Testis (tissue), 3 donors: ENCODE data around the gene LSP1. TPM values are rescaled to one million over a fixed set of nuclear protein-coding genes. Genes with fewer than 3 reads are reported as not detected.
"Not testable (repeated sequence)": the region's sequence is repeated elsewhere in the genome, so short reads cannot be mapped to it uniquely, and the experiment has no call there.

Experiments
- DNase-seq: peaks from one replicate; pipeline ENCODE4 v3.0.0-alpha.2; 2019
- H3K27ac ChIP-seq, 2 donors: fragments of 200-600 bp; sonication (generic); one replicate each; pipeline ENCODE4 v1.5.1; 2019
- H3K27me3 ChIP-seq: fragments of 200-600 bp; sonication (generic); one replicate; pipeline ENCODE4 v1.5.1; 2019
- H3K36me3 ChIP-seq: fragments of 200-600 bp; sonication (generic); one replicate; pipeline ENCODE4 v1.5.1; 2017; ENCODE audit warnings: low read depth; ENCODE audit errors: missing control alignments
- H3K4me1 ChIP-seq: fragments of 200-600 bp; sonication (generic); one replicate; pipeline ENCODE4 v1.5.1; 2019
- H3K4me3 ChIP-seq, 2 donors: fragments of 200-600 bp; sonication (generic); one replicate each; pipeline ENCODE4 v1.5.1; 2017 to 2019
- H3K9me3 ChIP-seq: fragments of 200-600 bp; sonication (generic); one replicate; pipeline ENCODE4 v1.5.1; 2017
- POLR2A ChIP-seq: fragments of 450-650 bp; IDR thresholded peaks from one replicate; pipeline ENCODE4 v1.6.1; 2017; ENCODE audit warnings: antibody characterized with exemption, mild to moderate bottlenecking, moderate library complexity
- WGBS, 2 donors: methylation state at CpG; one replicate each; pipeline ENCODE4 v1.1.5; 2018; 5-methylcytosine and 5-hydroxymethylcytosine counted together
- intact Hi-C: fragments of 100-400 bp; cut with DNase I; formaldehyde crosslinking; loops from one replicate; pipeline ENCODE4 v1.15.1; 2023; ENCODE audit warnings: low total_unique reads
- polyA plus RNA-seq: library from polyadenylated mRNA; stranded (reverse); fragments of 350-450 nt; fragmentation: Illumina TruSeq; extraction: RNeasy Lipid Tissue Mini Kit (QIAGEN cat#74804); gene quantifications from one replicate; pipeline ENCODE4 v1.2.3, GENCODE V29; 2014; ENCODE audit warnings: low read depth, low replicate concordance; ENCODE audit not compliant: insufficient read depth
- total RNA-seq, 2 donors: library from RNA; depleted of rRNA; stranded (reverse); fragments of >200 nt; gene quantifications; one replicate each; pipeline ENCODE4 v1.2.3, GENCODE V29; 2016
- TF ChIP-seq, protein P1 (sequence below), 3 experiments: fragments of 450-650 bp in 2 of 3; fragments of 200-600 bp in 1 of 3; sonication (generic) in 1 of 3; IDR thresholded peaks; one replicate each; pipeline ENCODE4 v1.5.1; 2016 to 2019; ENCODE audit warnings: antibody characterized with exemption in 3 of 3, mild to moderate bottlenecking in 2 of 3, moderate library complexity in 1 of 3

LSP1 gene
- total and polyA plus RNA-seq, 3 donors from 2014 or later: 13.0 to 50.1 (median 19.9) TPM

DNA sequence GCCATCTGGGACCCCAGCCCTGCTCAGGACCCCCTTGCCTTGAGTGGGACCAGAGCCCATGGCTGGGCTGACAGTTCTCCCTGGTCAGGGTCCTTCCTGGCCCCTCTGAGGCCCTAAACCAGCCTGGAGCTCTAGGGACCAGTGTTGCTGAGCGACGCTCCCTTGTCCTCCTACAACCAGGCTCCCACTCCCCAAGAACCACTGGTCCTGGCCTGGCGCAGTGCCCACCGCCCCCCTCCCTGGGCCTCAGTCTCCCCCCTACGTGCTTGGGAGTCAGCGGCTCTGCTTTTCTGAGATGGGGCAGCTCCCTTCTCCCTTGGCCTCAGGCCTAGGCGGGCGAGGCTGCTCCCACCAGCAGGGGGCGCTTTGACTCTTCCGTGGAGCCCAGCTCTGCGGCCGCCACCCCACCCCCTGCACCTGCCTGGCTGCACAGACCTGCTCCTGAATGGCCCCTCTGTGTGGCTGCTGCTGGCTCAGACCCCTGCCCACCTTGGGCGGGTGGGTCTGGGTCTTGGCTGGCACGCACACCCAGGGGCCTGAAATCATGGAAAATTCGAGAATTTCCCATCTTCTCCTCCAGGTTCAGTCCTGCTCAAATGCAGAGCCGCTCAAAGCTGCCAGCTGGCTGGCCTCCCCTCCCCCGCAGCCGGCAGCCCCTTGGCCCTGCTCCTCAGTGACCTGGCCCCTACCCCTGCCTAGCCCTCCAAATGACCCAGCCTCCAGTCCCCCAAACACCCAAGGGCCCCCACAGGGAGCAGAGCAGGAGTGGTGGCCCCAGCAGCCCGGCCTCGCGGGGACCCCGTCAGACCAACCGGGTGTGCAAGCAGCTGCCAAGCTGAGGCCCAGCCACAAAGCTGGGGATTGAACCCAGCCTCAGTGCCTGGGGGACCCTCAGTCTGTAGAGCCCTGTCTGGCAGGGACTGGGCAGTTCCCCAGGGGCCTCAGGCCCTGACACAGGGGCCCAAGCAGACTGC, 29.7 kb downstream of the LSP1 start:
- peak overlapping the region in 1 of 2 donors; percentile 85 for H3K27ac ChIP-seq
- intact Hi-C loops: no loop called here
- 41 to 42% methylated on average over 14 to 23 of the region's 23 CpGs for WGBS, 2 donors
- DNase-seq: peak; percentile 87
- peaks cover 24% of the 10 kb centered on the region for H3K4me1 ChIP-seq
- no peaks in the 10 kb centered on the region for H3K9me3 ChIP-seq
- H3K27me3 ChIP-seq: no peaks in the 10 kb centered on the region
- H3K36me3 ChIP-seq: no peaks in the 10 kb centered on the region
- H3K4me3 ChIP-seq: no peak overlapping the region
- TF ChIP-seq, protein P1, sequence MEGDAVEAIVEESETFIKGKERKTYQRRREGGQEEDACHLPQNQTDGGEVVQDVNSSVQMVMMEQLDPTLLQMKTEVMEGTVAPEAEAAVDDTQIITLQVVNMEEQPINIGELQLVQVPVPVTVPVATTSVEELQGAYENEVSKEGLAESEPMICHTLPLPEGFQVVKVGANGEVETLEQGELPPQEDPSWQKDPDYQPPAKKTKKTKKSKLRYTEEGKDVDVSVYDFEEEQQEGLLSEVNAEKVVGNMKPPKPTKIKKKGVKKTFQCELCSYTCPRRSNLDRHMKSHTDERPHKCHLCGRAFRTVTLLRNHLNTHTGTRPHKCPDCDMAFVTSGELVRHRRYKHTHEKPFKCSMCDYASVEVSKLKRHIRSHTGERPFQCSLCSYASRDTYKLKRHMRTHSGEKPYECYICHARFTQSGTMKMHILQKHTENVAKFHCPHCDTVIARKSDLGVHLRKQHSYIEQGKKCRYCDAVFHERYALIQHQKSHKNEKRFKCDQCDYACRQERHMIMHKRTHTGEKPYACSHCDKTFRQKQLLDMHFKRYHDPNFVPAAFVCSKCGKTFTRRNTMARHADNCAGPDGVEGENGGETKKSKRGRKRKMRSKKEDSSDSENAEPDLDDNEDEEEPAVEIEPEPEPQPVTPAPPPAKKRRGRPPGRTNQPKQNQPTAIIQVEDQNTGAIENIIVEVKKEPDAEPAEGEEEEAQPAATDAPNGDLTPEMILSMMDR (IDR thresholded peaks at IDR 0.05): peak; percentile 94 to 96 (median 95)
- TF ChIP-seq POLR2A: no peak

DNA sequence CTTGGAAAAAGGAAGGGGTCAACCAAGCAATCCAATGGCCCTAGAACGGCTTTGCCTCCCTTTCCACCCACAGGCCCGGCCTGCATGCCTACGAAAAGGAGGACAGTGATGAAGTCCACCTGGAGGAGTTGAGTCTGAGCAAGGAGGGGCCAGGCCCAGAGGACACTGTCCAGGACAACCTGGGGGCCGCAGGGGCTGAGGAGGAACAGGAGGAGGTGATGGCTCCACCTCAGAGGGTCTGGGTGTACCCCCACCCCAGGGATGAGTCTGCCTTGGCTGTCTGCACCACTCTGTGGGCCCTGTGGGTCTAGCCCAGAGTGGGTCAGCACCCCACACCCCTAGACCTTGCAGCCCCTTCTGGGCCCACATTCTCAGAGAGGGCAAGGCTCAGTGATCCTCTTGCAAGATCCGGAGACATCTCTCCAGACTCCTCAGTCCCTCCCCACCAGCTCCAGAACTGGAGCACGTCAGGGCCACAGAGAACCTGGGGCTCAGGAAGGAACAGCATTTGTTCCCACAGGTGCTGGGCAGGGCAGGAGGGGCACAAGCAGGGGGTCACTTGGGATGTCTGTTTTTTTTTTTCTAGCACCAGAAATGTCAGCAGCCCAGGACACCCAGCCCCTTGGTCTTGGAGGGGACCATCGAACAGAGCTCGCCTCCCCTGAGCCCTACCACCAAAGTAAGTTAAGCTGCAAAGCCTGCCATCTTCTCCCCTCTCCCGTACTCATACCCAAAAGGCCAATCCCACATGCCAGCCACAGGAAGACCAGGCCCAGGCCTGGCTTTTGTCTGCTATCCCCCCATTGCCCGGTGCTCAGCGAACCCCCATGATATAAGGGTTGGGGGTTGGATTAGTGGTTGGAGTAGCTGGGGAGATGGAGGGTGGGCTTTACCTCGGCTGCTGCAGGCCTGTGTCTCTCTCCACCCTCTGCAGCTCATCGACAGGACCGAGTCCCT, 30.7 kb downstream of the LSP1 start:
- intact Hi-C loops: no loop called here
- H3K4me1 ChIP-seq: peaks cover 24% of the 10 kb centered on the region
- no peak overlapping the region for H3K27ac ChIP-seq
- TF ChIP-seq, protein P1 (IDR thresholded peaks at IDR 0.05): no peak
- no peak for TF ChIP-seq POLR2A
- no peaks in the 10 kb centered on the region for H3K9me3 ChIP-seq
- WGBS, 2 donors: 95 to 97% methylated on average over 13 to 14 of the region's 14 CpGs
- H3K27me3 ChIP-seq: no peaks in the 10 kb centered on the region
- DNase-seq: no peak
- no peaks in the 10 kb centered on the region for H3K36me3 ChIP-seq
- no peak overlapping the region for H3K4me3 ChIP-seq

DNA sequence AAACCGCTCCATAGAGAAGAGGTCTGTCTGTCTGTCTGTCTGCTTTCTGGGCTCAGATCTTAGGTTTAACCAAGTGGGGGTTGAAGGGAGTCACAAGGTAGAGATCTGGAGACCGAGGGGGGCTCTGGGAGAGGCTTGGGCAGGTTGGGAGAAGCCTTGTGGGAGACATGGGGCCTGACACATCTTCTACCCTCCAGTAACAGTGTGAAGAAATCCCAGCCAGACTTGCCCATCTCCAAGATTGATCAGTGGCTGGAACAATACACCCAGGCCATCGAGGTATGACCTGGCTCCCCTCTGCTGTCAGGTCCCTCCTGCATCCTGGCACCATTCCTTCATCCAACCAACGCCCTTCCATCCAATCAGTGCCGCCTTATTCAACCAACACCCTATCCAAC, 31.4 kb downstream of the LSP1 start:
- DNase-seq: no peak
- H3K27me3 ChIP-seq: no peaks in the 10 kb centered on the region
- no peaks in the 10 kb centered on the region for H3K9me3 ChIP-seq
- intact Hi-C loops: no loop called here
- H3K4me1 ChIP-seq: peaks cover 24% of the 10 kb centered on the region
- TF ChIP-seq, protein P1 (IDR thresholded peaks at IDR 0.05): no peak
- no peak for TF ChIP-seq POLR2A
- H3K27ac ChIP-seq: no peak overlapping the region
- 95% methylated on average over 5 of the region's 5 CpGs for WGBS, 2 donors
- no peaks in the 10 kb centered on the region for H3K36me3 ChIP-seq
- H3K4me3 ChIP-seq: no peak overlapping the region

DNA sequence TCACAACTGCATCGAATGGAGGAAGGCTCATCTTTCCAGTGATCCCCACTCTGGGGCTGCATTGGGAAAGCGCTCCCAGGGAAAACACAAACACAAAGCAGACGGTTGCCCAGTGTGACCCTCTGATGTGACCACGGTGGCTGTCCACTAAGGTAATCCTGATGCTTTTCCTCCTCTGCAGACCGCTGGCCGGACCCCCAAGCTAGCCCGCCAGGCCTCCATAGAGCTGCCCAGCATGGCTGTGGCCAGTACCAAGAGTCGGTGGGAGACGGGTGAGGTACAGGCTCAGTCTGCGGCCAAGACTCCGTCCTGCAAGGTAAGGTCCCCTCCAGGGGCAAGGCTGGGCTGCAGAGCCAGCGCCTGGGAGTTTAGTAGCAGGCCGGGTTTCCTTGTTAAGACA, 33.7 kb downstream of the LSP1 start:
- H3K36me3 ChIP-seq, DNase-seq, H3K4me3 ChIP-seq, H3K27ac ChIP-seq, H3K4me1 ChIP-seq, H3K9me3 ChIP-seq, H3K27me3 ChIP-seq: not testable (repeated sequence)
- intact Hi-C loops: loop anchor here (5.0 kb wide), 1 partner anchor 39 kb away; no protein-coding TSS in a partner anchor
- 84 to 93% methylated on average over 3 to 13 of the region's 13 CpGs for WGBS, 2 donors
